ENCODE data around the gene EFCAB9. TPM values are rescaled to one million over a fixed set of nuclear protein-coding genes. Genes with fewer than 3 reads are reported as not detected.
"Not testable (repeated sequence)": the region's sequence is repeated elsewhere in the genome, so short reads cannot be mapped to it uniquely, and the experiment has no call there.

Gene EFCAB9
- total and polyA plus RNA-seq, 2 of the 8 experiments (the other 6 are each of a cell fraction or from before 2014, with no cell fraction given), result not detected

DNA sequence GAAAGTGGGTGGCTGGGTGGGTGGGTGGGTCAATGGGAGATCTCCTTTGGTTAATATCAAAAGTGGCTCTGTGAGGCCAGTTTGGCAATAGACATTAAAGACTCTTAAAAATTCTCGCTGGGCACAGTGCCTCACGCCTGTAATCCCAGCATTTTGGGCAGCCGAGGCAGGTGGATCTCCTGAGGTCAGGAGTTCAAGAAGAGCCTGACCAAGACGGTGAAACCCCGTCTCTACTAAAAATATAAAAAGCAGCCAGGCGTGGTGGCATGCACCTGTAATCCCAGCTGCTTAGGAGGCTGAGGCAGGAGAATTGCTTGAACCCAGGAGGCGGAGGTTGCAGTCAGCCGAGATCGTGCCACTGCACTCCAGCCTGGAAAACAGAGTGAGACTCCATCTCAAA is 38.9 kb upstream of the EFCAB9 start:
- H2BK12ac ChIP-seq (ENCODE audit: low read depth, low read length); H3K79me2 ChIP-seq (ENCODE audit: control insufficient read depth in 1 of 2, insufficient read depth in 2 of 2, low read length in 2 of 2); H3K4me3 ChIP-seq (ENCODE audit: extremely low read depth in 1 of 4, insufficient read depth in 2 of 4, low read depth in 3 of 4, low read length in 4 of 4); H3K14ac ChIP-seq (ENCODE audit: insufficient read length); H3K18ac ChIP-seq (ENCODE audit: extremely low read depth, low read length); H2AFZ ChIP-seq (ENCODE audit: low read length); H3K9ac ChIP-seq (replicated peaks in 1 of 4; ENCODE audit: extremely low read depth in 1 of 4, low read depth in 3 of 4, low read length in 3 of 4); H2BK20ac ChIP-seq (ENCODE audit: low read length); H2BK5ac ChIP-seq (ENCODE audit: low read depth, low read length); H3K4me2 ChIP-seq (ENCODE audit: insufficient read depth in 1 of 2, low read depth in 2 of 2, low read length in 2 of 2); H4K91ac ChIP-seq (replicated peaks; ENCODE audit: insufficient read length, low read length); H2AK5ac ChIP-seq (ENCODE audit: low read depth, low read length); H3K4ac ChIP-seq (replicated peaks; ENCODE audit: insufficient read length, low read depth, low read length); H2BK120ac ChIP-seq (replicated peaks; ENCODE audit: low read depth, low read length); H2BK15ac ChIP-seq (ENCODE audit: low read length); H3K23ac ChIP-seq (ENCODE audit: insufficient read length); H3K23me2 ChIP-seq (ENCODE audit: low read depth, low read length); H3K4me1 ChIP-seq (replicated peaks in 1 of 4; ENCODE audit: control insufficient read depth in 3 of 4, insufficient read depth in 4 of 4, low read length in 3 of 4); H4K5ac ChIP-seq (ENCODE audit: insufficient read length, low read depth, low read length); H4K20me1 ChIP-seq (replicated peaks in 1 of 2; ENCODE audit: control insufficient read depth in 1 of 2, insufficient read depth in 2 of 2, low read length in 2 of 2); DNase-seq (ENCODE audit: low read depth in 1 of 2, low spot score in 2 of 2); H3K9me3 ChIP-seq (ENCODE audit: insufficient read depth in 2 of 2, low read depth in 1 of 2, low read length in 1 of 2); POLR2A ChIA-PET (ENCODE audit: partially characterized antibody); H3K56ac ChIP-seq (replicated peaks; ENCODE audit: insufficient read length, low read depth, low read length); H4K8ac ChIP-seq (ENCODE audit: extremely low read depth, insufficient read depth, low read length); H3K79me1 ChIP-seq (ENCODE audit: low read depth, low read length); H3K27me3 ChIP-seq (replicated peaks in 1 of 4; ENCODE audit: control insufficient read depth in 3 of 4, extremely low read depth in 1 of 4, insufficient read depth in 3 of 4, low read length in 3 of 4); H3K36me3 ChIP-seq (ENCODE audit: control insufficient read depth in 2 of 4, insufficient read depth in 4 of 4, low read length in 3 of 4); FAIRE-seq; H3K27ac ChIP-seq (ENCODE audit: low read depth, low read length): not testable (repeated sequence)
- WGBS, 2 experiments (ENCODE audit: extremely low coverage in 1 of 2, insufficient coverage in 1 of 2, insufficient read length in 1 of 2, insufficient replicate concordance in 2 of 2, low coverage in 1 of 2, low lambda C conversion rate in 2 of 2, missing lambda C conversion rate in 1 of 2), result 92% methylated on average over 6 of the region's 9 CpGs; no CpG with 5 or more reads in 1 of the 2 experiments
- CTCF ChIA-PET (ENCODE audit: partially characterized antibody), result interaction anchor here (0.6 to 1.4 kb wide), 3 partner anchors 18 to 97 kb away, joined by 3 read pairs; no protein-coding TSS in a partner anchor

Measured in H1 (cell line).